Nasal cavity respiratory epithelium epithelial cell of viscerocranial mucosa (primary cell): ENCODE results near the gene EME2. TPM values are rescaled to one million over a fixed set of nuclear protein-coding genes. Genes with fewer than 3 reads are reported as not detected.

ENCODE experiments used
- total RNA-seq: library from RNA; depleted of rRNA; stranded (reverse); fragments of >200 nt; gene quantifications from 2 replicates; pipeline ENCODE4 v1.2.3, GENCODE V29; 2014

EME2 gene
- 8.9 and 14.9 TPM in 2 replicates for total RNA-seq

GRCh38 chr16:1772362-1772907 lies at the start of gene EME2:
EME2 (plus strand) TSS chr16:1772810; CDS start chr16:1773228, 418 bp downstream.

GRCh38 chr16:1771188-1771863 lies 1.3 kb upstream of the EME2 start, which contains the start of gene NME3:
NME3 (minus strand) TSS chr16:1771543; CDS start chr16:1771534, 9 bp downstream.

DNA sequence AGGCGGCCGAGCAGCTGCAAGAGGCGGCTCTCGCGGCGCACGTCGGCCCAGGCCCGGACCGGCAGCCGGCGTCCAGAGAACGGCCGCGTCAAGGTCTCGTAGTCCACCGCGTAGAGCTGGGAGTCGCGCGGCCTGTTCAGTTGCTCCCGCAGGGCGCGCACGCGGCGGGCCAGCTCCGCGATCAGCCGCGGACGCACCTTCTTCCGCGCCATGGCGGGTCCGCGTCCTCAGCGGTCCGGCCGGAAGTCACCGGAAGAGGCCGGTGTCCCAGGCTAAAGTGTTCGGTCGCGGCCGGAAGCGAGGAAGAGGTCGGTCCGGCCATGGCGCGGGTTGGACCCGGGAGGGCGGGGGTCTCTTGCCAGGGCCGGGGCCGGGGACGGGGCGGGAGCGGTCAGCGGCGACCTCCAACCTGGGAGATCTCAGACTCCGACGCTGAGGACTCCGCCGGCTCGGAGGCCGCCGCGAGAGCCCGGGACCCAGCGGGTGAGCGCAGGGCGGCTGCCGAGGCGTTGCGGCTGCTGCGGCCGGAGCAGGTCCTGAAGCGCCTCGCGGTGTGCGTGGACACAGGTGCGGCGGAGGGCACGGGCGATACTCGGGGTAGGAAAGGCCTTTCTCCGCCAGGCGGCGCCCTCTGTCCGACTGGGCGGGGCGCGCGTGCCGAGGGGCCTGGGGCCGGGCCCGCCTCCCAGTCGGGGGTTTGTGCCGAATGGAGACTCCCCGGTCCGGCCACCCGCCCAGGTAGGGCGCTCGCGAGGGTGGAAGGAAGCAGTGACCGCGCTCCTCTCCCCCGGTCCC lies 495 bp downstream of the EME2 start, which contains the start of gene MRPS34:
TSS of gene MRPS34 (minus strand) at position 227 of the 795 bp plus-strand sequence. CDS start at position 212, 15 bp downstream.

GRCh38 chr16:1782408-1783264 lies 10.0 kb downstream of the EME2 start, which contains the start of the genes NUBP2 and SPSB3:
NUBP2 (plus strand) TSS chr16:1782960; CDS start chr16:1783021, 61 bp downstream.
SPSB3 (minus strand) TSS chr16:1782571; CDS start chr16:1781483, 1,088 bp downstream.

GRCh38 chr16:1793578-1794220 lies 21.1 kb downstream of the EME2 start, which contains the start of gene IGFALS:
IGFALS (minus strand) TSS chr16:1793705; CDS start chr16:1793652, 53 bp downstream.

Other genes starting within 250 kb of the EME2 start
- gene TMEM204, start 239.1 kb upstream of the EME2 start, total RNA-seq: under 0.01 and 0.28 TPM in 2 replicates
- gene IFT140, start 160.7 kb upstream of the EME2 start, total RNA-seq: 10.6 and 19.1 TPM in 2 replicates
- 5.1 and 14.0 TPM in 2 replicates for gene CRAMP1, start 160.4 kb upstream of the EME2 start, total RNA-seq
- gene JPT2, start 94.5 kb upstream of the EME2 start, total RNA-seq: 55.7 and 84.5 TPM in 2 replicates
- gene MAPK8IP3, start 66.6 kb upstream of the EME2 start, total RNA-seq: 18.8 and 31.3 TPM in 2 replicates
- gene NME3, start 1.3 kb upstream of the EME2 start, total RNA-seq: 29.6 and 59.5 TPM in 2 replicates
- 50.8 and 76.9 TPM in 2 replicates for gene MRPS34, start 324 bp downstream of the EME2 start, total RNA-seq
- 35.5 TPM in 2 replicates for gene SPSB3, start 9.8 kb downstream of the EME2 start, total RNA-seq
- gene NUBP2, start 10.2 kb downstream of the EME2 start, total RNA-seq: 48.6 and 66.3 TPM in 2 replicates
- under 0.01 TPM in 1 of 2 replicates, not detected in the other for gene IGFALS, start 20.9 kb downstream of the EME2 start, total RNA-seq
- 56.7 and 77.9 TPM in 2 replicates for gene HAGH, start 54.0 kb downstream of the EME2 start, total RNA-seq
- 83.4 and 95.7 TPM in 2 replicates for gene FAHD1, start 54.4 kb downstream of the EME2 start, total RNA-seq
- gene MEIOB, start 99.4 kb downstream of the EME2 start, total RNA-seq: 0.07 TPM in 1 of 2 replicates, not detected in the other
- 0.34 and 0.50 TPM in 2 replicates for gene HS3ST6, start 145.6 kb downstream of the EME2 start, total RNA-seq
- 6.8 and 7.3 TPM in 2 replicates for gene MSRB1, start 170.4 kb downstream of the EME2 start, total RNA-seq
- gene RPL3L, start 181.9 kb downstream of the EME2 start, total RNA-seq: under 0.01 TPM in 1 of 2 replicates, not detected in the other
- gene NDUFB10, start 186.7 kb downstream of the EME2 start, total RNA-seq: 158 and 171 TPM in 2 replicates
- gene RPS2, start 192.0 kb downstream of the EME2 start, total RNA-seq: 2,006 and 6,295 TPM in 2 replicates
- gene RNF151, start 194.0 kb downstream of the EME2 start, total RNA-seq: not detected in 2 replicates
- gene TBL3, start 199.2 kb downstream of the EME2 start, total RNA-seq: 50.2 and 57.3 TPM in 2 replicates
- 0.28 and 1.7 TPM in 2 replicates for gene NOXO1, start 208.7 kb downstream of the EME2 start, total RNA-seq
- gene GFER, start 211.4 kb downstream of the EME2 start, total RNA-seq: 9.0 and 14.0 TPM in 2 replicates
- 1.1 and 4.4 TPM in 2 replicates for gene SYNGR3, start 217.2 kb downstream of the EME2 start, total RNA-seq
- 47.8 and 68.7 TPM in 2 replicates for gene ZNF598, start 237.0 kb downstream of the EME2 start, total RNA-seq
- gene NPW, start 247.0 kb downstream of the EME2 start, total RNA-seq: under 0.01 TPM in 1 of 2 replicates, not detected in the other